Renal cortical epithelial cell (primary cell): ENCODE data around the gene GPR63. TPM values are rescaled to one million over a fixed set of nuclear protein-coding genes. Genes with fewer than 3 reads are reported as not detected.

Experiments
- DNase-seq: peaks from one replicate; pipeline ENCODE4 v3.0.0-alpha.2; 2011; ENCODE audit warnings: low read depth
- total RNA-seq: library from RNA; depleted of rRNA; stranded (reverse); fragments of >200 nt; gene quantifications from 2 replicates; pipeline ENCODE4 v1.2.3, GENCODE V29; 2014

The GPR63 gene
- total RNA-seq, 1 donor from 2014 or later: 1.2 TPM

DNA sequence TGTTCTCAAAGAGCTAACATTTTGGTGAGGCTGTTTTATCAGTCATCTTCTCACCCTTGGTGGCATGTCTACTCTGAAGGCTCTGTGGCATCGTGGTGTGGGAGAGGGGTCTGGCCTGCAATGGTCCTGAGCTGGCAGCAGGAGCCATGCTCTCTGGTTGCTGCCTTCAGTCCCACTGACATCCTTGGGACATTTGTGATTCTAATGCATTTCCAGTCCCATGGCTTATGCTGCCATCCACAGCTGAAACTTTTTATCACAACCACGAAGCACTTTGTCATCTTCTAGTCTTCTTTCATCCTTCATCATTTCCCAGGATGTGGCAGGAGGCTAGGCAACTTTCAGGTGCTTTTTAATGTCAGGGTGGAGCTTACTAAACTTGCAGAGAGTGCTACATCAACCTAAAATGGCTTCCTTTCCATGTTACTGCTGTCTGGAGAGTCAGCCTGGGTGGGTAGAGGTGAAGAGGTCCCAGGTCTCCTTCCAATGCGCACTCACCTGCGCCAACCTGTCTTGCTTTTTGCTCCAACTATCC lies 77.1 kb downstream of the GPR63 start:
- DNase-seq: no peak

DNA sequence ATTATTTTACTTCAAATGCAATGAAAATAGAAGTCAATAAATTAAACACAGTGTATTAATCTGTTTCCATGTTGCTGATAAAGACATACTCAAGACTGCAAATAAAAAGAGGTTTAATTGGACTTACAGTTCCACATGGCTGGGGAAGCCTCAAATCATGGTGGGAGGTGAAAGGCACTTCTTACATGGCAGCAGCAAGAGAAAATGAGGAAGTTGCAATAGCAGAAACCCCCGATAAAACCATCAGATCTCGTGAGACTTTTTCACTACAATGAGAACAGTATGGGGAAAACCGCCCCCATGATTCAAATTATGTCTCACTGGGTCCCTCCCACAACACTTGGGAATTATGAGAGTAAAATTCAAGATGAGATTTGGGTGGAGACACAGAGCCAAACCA lies 82.2 kb downstream of the GPR63 start:
- DNase-seq: no peak

DNA sequence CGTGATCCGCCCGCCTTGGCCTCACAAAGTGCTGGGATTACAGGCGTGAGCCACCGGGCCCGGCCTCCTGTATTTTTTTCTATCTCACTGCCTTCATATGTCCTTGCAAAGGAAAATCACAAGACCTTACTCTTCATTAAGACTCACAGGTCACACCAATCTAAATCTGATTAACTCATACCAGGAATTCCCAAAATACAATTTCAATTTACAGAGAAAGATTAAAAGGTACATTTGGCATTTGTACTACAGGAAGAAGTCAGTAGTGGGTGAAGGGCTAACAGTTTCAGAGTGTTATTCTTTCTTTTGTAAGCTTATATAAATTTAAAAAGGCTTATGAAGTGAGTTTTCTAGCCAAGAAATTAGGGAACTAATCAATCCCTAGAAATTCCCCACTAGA lies 87.4 kb downstream of the GPR63 start:
- DNase-seq: no peak

Other genes with a start within 250 kb of the GPR63 start
- gene NDUFAF4, start 60.4 kb upstream of the GPR63 start, total RNA-seq: 19.7 and 20.0 TPM in 2 replicates
- gene KLHL32, start 87.3 kb upstream of the GPR63 start, total RNA-seq: under 0.01 and 0.10 TPM in 2 replicates